ENCODE data around the gene ENTPD8. TPM values are rescaled to one million over a fixed set of nuclear protein-coding genes. Genes with fewer than 3 reads are reported as not detected.

Gene ENTPD8
- total and polyA plus RNA-seq, 4 donors = 0.08 to 0.45 (median 0.21) TPM

- Histone ChIP-seq H3K36me3 (ENCODE audit: control insufficient read depth in 4 of 4, insufficient read depth in 4 of 4, low read length in 4 of 4) (no peaks in the 10 kb centered on the region), H3K4me1 (ENCODE audit: control insufficient read depth in 5 of 5, insufficient read depth in 5 of 5, low read length in 5 of 5) (peaks cover 0 to 8% (median 0%) of the 10 kb centered on the region in 5 donors), H3K27me3 (ENCODE audit: control insufficient read depth in 3 of 3, insufficient read depth in 3 of 3, low read length in 2 of 3) (no peaks in the 10 kb centered on the region), H3K9ac (ENCODE audit: insufficient read depth in 1 of 2, low read length in 2 of 2) (no peak overlapping the region), H3K4me3 (no peak overlapping the region), H3K9me3 (ENCODE audit: control insufficient read depth in 4 of 4, insufficient read depth in 3 of 4, low read length in 3 of 4) (no peaks in the 10 kb centered on the region), H3K27ac (ENCODE audit: low read depth in 1 of 2, low read length in 1 of 2) (no peak overlapping the region)
- DNase-seq = no peak
- TF ChIP-seq CTCF (IDR thresholded peaks at IDR 0.05; ENCODE audit: control extremely low read depth, extremely low read depth) = no peak
- ATAC-seq (ENCODE audit: insufficient read depth, low FRiP score) = no peak
- 70 to 81% methylated on average over 41 to 43 of the region's 43 CpGs for WGBS, 2 donors
These were observed 6.4 kb downstream of the ENTPD8 start for GRCh38 chr9:137434498-137435380.

GRCh38 chr9:137433916-137434431, 7.2 kb downstream of the ENTPD8 start:
- DNase-seq (no peak), ATAC-seq (ENCODE audit: insufficient read depth, low FRiP score) (no peak)
- no peak overlapping the region for H3K4me3 ChIP-seq
- H3K27me3 ChIP-seq (ENCODE audit: control insufficient read depth in 3 of 3, insufficient read depth in 3 of 3, low read length in 2 of 3) = no peaks in the 10 kb centered on the region
- no peaks in the 10 kb centered on the region for H3K36me3 ChIP-seq (ENCODE audit: control insufficient read depth in 4 of 4, insufficient read depth in 4 of 4, low read length in 4 of 4)
- TF ChIP-seq CTCF (IDR thresholded peaks at IDR 0.05; ENCODE audit: control extremely low read depth, extremely low read depth) = no peak
- no peak overlapping the region for H3K9ac ChIP-seq (ENCODE audit: insufficient read depth in 1 of 2, low read length in 2 of 2)
- H3K9me3 ChIP-seq (ENCODE audit: control insufficient read depth in 4 of 4, insufficient read depth in 3 of 4, low read length in 3 of 4) = no peaks in the 10 kb centered on the region
- H3K4me1 ChIP-seq (ENCODE audit: control insufficient read depth in 5 of 5, insufficient read depth in 5 of 5, low read length in 5 of 5) = peaks cover 0 to 8% (median 0%) of the 10 kb centered on the region in 5 donors
- WGBS, 2 donors = 90 to 91% methylated on average over 26 of the region's 26 CpGs
- no peak overlapping the region for H3K27ac ChIP-seq (ENCODE audit: low read depth in 1 of 2, low read length in 1 of 2)

- no peak for TF ChIP-seq CTCF (IDR thresholded peaks at IDR 0.05; ENCODE audit: control extremely low read depth, extremely low read depth)
- Histone ChIP-seq H3K9ac (ENCODE audit: insufficient read depth in 1 of 2, low read length in 2 of 2) (no peak overlapping the region), H3K36me3 (ENCODE audit: control insufficient read depth in 4 of 4, insufficient read depth in 4 of 4, low read length in 4 of 4) (no peaks in the 10 kb centered on the region), H3K27ac (ENCODE audit: low read depth in 1 of 2, low read length in 1 of 2) (no peak overlapping the region), H3K27me3 (ENCODE audit: control insufficient read depth in 3 of 3, insufficient read depth in 3 of 3, low read length in 2 of 3) (no peaks in the 10 kb centered on the region), H3K4me1 (ENCODE audit: control insufficient read depth in 5 of 5, insufficient read depth in 5 of 5, low read length in 5 of 5) (peaks cover 0 to 8% (median 0%) of the 10 kb centered on the region in 5 donors), H3K4me3 (no peak overlapping the region), H3K9me3 (ENCODE audit: control insufficient read depth in 4 of 4, insufficient read depth in 3 of 4, low read length in 3 of 4) (no peaks in the 10 kb centered on the region)
- DNase-seq = no peak
- 87 to 92% methylated on average over 18 to 19 of the region's 19 CpGs for WGBS, 2 donors
- ATAC-seq (ENCODE audit: insufficient read depth, low FRiP score) = no peak
These were observed 7.7 kb downstream of the ENTPD8 start for GRCh38 chr9:137433349-137433915.

Data from lung (tissue), 12 donors.